B cell (primary cell): ENCODE measurements around the gene CTLA4. TPM values are rescaled to one million over a fixed set of nuclear protein-coding genes. Genes with fewer than 3 reads are reported as not detected.

Source experiments
- ATAC-seq: fragments of 200-7000 bp; cut with Tn5 transposase; one replicate; pipeline ENCODE4 v1.10.0; 2021; ENCODE audit warnings: low read depth, mild to moderate bottlenecking, moderate number of reproducible peaks, moderate library complexity
- CTCF ChIA-PET: fragments of 350-600 bp; sonication (Branson Sonifier 250); formaldehyde crosslinking; loops from one replicate; lab custom pipeline; 2021; ENCODE audit warnings: antibody characterized with exemption, inconsistent platforms; lab: Charles Lee
- POLR2A ChIA-PET: fragments of 350-600 bp; sonication (Branson Sonifier 250); formaldehyde crosslinking; loops from one replicate; lab custom pipeline; 2021; ENCODE audit warnings: antibody characterized with exemption; lab: Charles Lee
- DNase-seq: peaks from one replicate; pipeline ENCODE4 v3.0.0; 2013
- H2AFZ ChIP-seq: 2 replicates; pipeline ENCODE4 v1.6.1; 2012; ENCODE audit warnings: mild to moderate bottlenecking, low read depth, low read length; ENCODE audit not compliant: insufficient read depth, poor library complexity, severe bottlenecking
- H3K27ac ChIP-seq, 2 donors: 1 replicate in 1 of 2; 2 replicates in 1 of 2; pipeline ENCODE4 v1.5.1; 2012 to 2013; ENCODE audit warnings: low read length in 2 of 2, mild to moderate bottlenecking in 2 of 2, moderate library complexity in 1 of 2
- H3K27me3 ChIP-seq, 4 experiments: fragments of 200-600 bp in 1 of 4; sonication (generic) in 1 of 4; replicated peaks in 1 of 4; 1 replicate in 2 of 4; 2 replicates in 2 of 4; pipeline versions ENCODE4 v1.6.1 to v1.7.0; 2013 to 2016; ENCODE audit warnings: low read length in 3 of 4, mild to moderate bottlenecking in 2 of 4, mixed read lengths in 1 of 4, moderate library complexity in 1 of 4; ENCODE audit not compliant: insufficient read depth in 4 of 4, control insufficient read depth in 3 of 4; ENCODE audit errors: control extremely low read depth in 1 of 4
- H3K36me3 ChIP-seq, 2 experiments: replicated peaks in 1 of 2; 1 replicate in 1 of 2; 2 replicates in 1 of 2; pipeline versions ENCODE4 v1.6.1 to v1.7.1; 2013; ENCODE audit warnings: low read length in 1 of 2; ENCODE audit not compliant: insufficient read depth in 2 of 2, control insufficient read depth in 1 of 2; ENCODE audit errors: control extremely low read depth in 1 of 2, extremely low read depth in 1 of 2
- H3K4me1 ChIP-seq, 2 donors: fragments of 200-600 bp in 1 of 2; sonication (generic) in 1 of 2; 1 replicate in 1 of 2; 2 replicates in 1 of 2; pipeline versions ENCODE4 v1.5.1 to v1.6.1; 2013 to 2017; ENCODE audit warnings: low read length in 2 of 2; ENCODE audit not compliant: control insufficient read depth in 2 of 2, insufficient read depth in 2 of 2
- H3K4me2 ChIP-seq: replicated peaks from 2 replicates; pipeline ENCODE3; 2012; ENCODE audit warnings: mild to moderate bottlenecking, low read depth, low read length; ENCODE audit not compliant: poor library complexity, severe bottlenecking
- H3K4me3 ChIP-seq, 5 experiments: fragments of 200-600 bp in 1 of 5; sonication (generic) in 1 of 5; 1 replicate in 3 of 5; 2 replicates in 2 of 5; pipeline versions ENCODE4 v1.5.1 to v1.7.0; 2011 to 2016; ENCODE audit warnings: low read length in 4 of 5, mild to moderate bottlenecking in 4 of 5, low read depth in 2 of 5, control low read depth in 1 of 5, moderate library complexity in 1 of 5; ENCODE audit not compliant: insufficient read depth in 1 of 5; ENCODE audit errors: control extremely low read depth in 1 of 5, extremely low read depth in 1 of 5
- H3K79me2 ChIP-seq: fragments of 200-600 bp; sonication (generic); one replicate; pipeline ENCODE4 v1.6.0; 2016; ENCODE audit warnings: low read length; ENCODE audit not compliant: control insufficient read depth, insufficient read depth
- H3K9ac ChIP-seq: fragments of 200-600 bp; sonication (generic); 2 replicates; pipeline ENCODE4 v1.6.1; 2017; ENCODE audit warnings: mild to moderate bottlenecking, low read length, moderate library complexity
- H3K9me3 ChIP-seq, 3 donors: one replicate each; pipeline versions ENCODE4 v1.6.1 to v1.7.1; 2013; ENCODE audit warnings: low read length in 2 of 3; ENCODE audit not compliant: control insufficient read depth in 2 of 3, insufficient read depth in 1 of 3; ENCODE audit errors: control extremely low read depth in 1 of 3
- H4K20me1 ChIP-seq: 2 replicates; pipeline ENCODE4 v1.6.0; 2012; ENCODE audit warnings: mild to moderate bottlenecking, low read length; ENCODE audit not compliant: insufficient read depth, control insufficient read depth, poor library complexity, severe bottlenecking
- H3K27ac Mint-ChIP-seq: one replicate; pipeline ENCODE4 v1.8.0; 2021; ENCODE audit warnings: mixed read lengths
- H3K27me3 Mint-ChIP-seq: one replicate; pipeline ENCODE4 v1.8.0; 2021; ENCODE audit warnings: mixed read lengths
- H3K4me1 Mint-ChIP-seq: one replicate; pipeline ENCODE4 v1.8.0; 2021; ENCODE audit warnings: mixed read lengths
- H3K4me3 Mint-ChIP-seq: one replicate; pipeline ENCODE4 v1.8.0; 2021; ENCODE audit warnings: mixed read lengths
- H3K9me3 Mint-ChIP-seq: one replicate; pipeline ENCODE4 v1.8.0; 2022; ENCODE audit warnings: mixed read lengths; ENCODE audit not compliant: insufficient read depth
- EZH2 ChIP-seq: IDR thresholded peaks from 2 replicates; pipeline ENCODE4 v1.6.1; 2012; ENCODE audit warnings: borderline replicate concordance, low read depth, mild to moderate bottlenecking, moderate library complexity, low read length; ENCODE audit not compliant: insufficient read depth, poor library complexity, severe bottlenecking
- whole genome bisulfite sequencing: methylation state at CpG from one replicate; pipeline ENCODE4 v1.1.5; 2013; ENCODE audit warnings: missing lambda C conversion rate; ENCODE audit not compliant: insufficient coverage; 5-methylcytosine and 5-hydroxymethylcytosine counted together
- intact Hi-C: fragments of 100-400 bp; cut with micrococcal nuclease; formaldehyde crosslinking; loops from one replicate; pipeline ENCODE4 v1.10.0; 2022
- polyA plus RNA-seq: library from polyadenylated mRNA; depleted of rRNA; stranded (reverse); fragments of >200 nt; gene quantifications from 2 replicates; pipeline ENCODE4 v1.2.3, GENCODE V29; 2012
- total RNA-seq, 2 donors: library from RNA; stranded (reverse); fragments of 120-200 nt in 1 of 2; gene quantifications; 1 replicate in 1 of 2; 2 replicates in 1 of 2; pipeline versions ENCODE4 v1.2.3 to v1.2.4, GENCODE V29; 2013 to 2022
- TF ChIP-seq, protein P1 (sequence below): fragments of 200-600 bp; IDR thresholded peaks from one replicate; pipeline ENCODE4 v1.8.0; 2022; ENCODE audit warnings: antibody characterized with exemption, mild to moderate bottlenecking

Gene CTLA4
- total and polyA plus RNA-seq, 2 donors (not counting 1 experiment from before 2014, with no cell fraction given): 0.30 TPM; not detected in 1

DNA sequence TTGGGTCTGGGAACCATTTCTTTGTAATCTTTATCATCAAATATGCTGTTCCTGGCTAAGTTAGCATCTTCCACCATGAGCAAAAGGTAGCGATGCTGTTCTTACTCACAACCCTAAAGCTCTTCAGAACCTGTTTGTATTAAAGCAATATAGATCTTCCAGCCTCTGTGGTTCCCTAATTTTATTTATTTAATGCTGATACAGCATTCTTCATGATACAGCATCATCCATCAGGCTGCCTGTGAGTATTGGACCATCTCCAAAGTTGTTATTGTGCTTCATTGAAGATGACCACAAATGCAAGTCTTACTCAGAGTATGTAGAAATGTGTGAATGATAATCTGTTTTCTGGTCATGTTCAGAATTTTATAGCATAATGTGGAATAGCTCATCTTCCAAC lies 40.9 kb upstream of the CTLA4 start:
- H2AFZ ChIP-seq: no peak overlapping the region
- intact Hi-C loops: no loop called here
- ATAC-seq (no peak), DNase-seq (no peak)
- H3K27me3 Mint-ChIP-seq: peaks cover 67% of the 10 kb centered on the region
- H3K9me3 ChIP-seq: peaks cover 2 to 11% (median 9%) of the 10 kb centered on the region in 3 donors
- no peak overlapping the region for H3K9ac ChIP-seq
- no peak overlapping the region for H3K4me3 Mint-ChIP-seq
- no peaks in the 10 kb centered on the region for H3K4me1 Mint-ChIP-seq
- no peaks in the 10 kb centered on the region for H3K9me3 Mint-ChIP-seq
- WGBS: no CpG with 5 or more reads among the region's 1 CpG
- ChIA-PET CTCF (no interaction called here), POLR2A (no interaction called here)
- TF ChIP-seq EZH2: no peak
- TF ChIP-seq, protein P1, sequence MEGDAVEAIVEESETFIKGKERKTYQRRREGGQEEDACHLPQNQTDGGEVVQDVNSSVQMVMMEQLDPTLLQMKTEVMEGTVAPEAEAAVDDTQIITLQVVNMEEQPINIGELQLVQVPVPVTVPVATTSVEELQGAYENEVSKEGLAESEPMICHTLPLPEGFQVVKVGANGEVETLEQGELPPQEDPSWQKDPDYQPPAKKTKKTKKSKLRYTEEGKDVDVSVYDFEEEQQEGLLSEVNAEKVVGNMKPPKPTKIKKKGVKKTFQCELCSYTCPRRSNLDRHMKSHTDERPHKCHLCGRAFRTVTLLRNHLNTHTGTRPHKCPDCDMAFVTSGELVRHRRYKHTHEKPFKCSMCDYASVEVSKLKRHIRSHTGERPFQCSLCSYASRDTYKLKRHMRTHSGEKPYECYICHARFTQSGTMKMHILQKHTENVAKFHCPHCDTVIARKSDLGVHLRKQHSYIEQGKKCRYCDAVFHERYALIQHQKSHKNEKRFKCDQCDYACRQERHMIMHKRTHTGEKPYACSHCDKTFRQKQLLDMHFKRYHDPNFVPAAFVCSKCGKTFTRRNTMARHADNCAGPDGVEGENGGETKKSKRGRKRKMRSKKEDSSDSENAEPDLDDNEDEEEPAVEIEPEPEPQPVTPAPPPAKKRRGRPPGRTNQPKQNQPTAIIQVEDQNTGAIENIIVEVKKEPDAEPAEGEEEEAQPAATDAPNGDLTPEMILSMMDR: no peak
- H3K79me2 ChIP-seq: no peaks in the 10 kb centered on the region
- no peaks in the 10 kb centered on the region for H3K36me3 ChIP-seq
- no peak overlapping the region for H3K4me2 ChIP-seq
- no peak overlapping the region for H3K27ac ChIP-seq
- H3K27ac Mint-ChIP-seq: no peak overlapping the region
- no peaks in the 10 kb centered on the region for H4K20me1 ChIP-seq
- H3K4me3 ChIP-seq: no peak overlapping the region
- peaks cover 0 to 53% (median 40%) of the 10 kb centered on the region in 4 experiments for H3K27me3 ChIP-seq
- H3K4me1 ChIP-seq: peaks cover 0 to 2% of the 10 kb centered on the region in 2 donors

DNA sequence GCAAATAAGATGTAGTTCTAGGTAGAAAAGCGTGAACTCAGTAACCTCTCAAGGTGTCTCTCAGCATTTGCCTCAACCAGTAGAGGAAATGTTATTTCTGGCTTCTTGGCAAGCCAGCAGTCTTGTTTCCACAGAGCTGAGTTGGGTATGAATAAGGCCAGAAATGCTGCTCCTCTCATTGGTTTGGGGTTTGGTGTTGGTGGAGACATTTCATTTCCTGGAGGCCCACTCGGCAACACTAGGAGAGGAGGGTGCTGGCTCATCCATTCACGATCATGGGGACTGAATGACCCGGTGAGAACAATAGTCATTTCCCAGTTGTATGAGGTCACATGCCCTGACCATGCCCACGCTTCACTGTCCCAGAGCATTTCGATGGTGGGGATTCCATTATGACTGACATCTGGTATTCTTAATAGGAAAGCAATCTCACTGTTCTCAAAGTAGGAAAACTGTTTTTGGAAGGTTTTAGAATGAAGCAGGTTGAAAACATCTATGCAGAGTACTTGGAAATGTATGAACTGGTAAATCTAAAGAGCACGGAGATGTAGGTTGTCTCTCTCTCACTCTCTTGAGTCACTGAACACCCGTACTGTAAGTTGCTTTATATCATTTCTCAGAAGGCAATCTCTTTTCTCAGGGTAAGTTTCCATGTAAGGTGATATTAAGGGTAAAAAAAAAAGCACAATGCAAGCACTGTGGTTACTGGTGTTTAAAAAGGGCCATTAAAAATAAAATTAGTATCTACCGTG lies 37.1 kb upstream of the CTLA4 start:
- Histone ChIP-seq H4K20me1 (no peaks in the 10 kb centered on the region), H3K4me2 (no peak overlapping the region), H3K27me3 (peaks cover 0 to 28% (median 16%) of the 10 kb centered on the region in 4 experiments), H3K36me3 (no peaks in the 10 kb centered on the region), H3K4me1 (no peaks in the 10 kb centered on the region), H2AFZ (no peak overlapping the region), H3K4me3 (no peak overlapping the region), H3K27ac (no peak overlapping the region), H3K9me3 (peaks cover 2 to 9% (median 6%) of the 10 kb centered on the region in 3 donors), H3K9ac (no peak overlapping the region), H3K79me2 (no peaks in the 10 kb centered on the region)
- intact Hi-C loops: no loop called here
- POLR2A ChIA-PET: no interaction called here
- ATAC-seq (no peak), DNase-seq (no peak)
- H3K9me3 Mint-ChIP-seq: no peaks in the 10 kb centered on the region
- 84% methylated on average over 5 of the region's 9 CpGs for WGBS
- TF ChIP-seq, protein P1: no peak
- TF ChIP-seq EZH2: no peak
- H3K27me3 Mint-ChIP-seq: peaks cover 54% of the 10 kb centered on the region
- CTCF ChIA-PET: no interaction called here
- no peaks in the 10 kb centered on the region for H3K4me1 Mint-ChIP-seq
- H3K27ac Mint-ChIP-seq: no peak overlapping the region
- H3K4me3 Mint-ChIP-seq: no peak overlapping the region
